Thyroid gland (tissue), 4 donors: Measurements from ENCODE around the gene TTLL13.
"Not testable (repeated sequence)": the region's sequence is repeated elsewhere in the genome, so short reads cannot be mapped to it uniquely, and the experiment has no call there.

ENCODE experiments used
- POLR2A ChIP-seq, 2 donors: fragments of 450-650 bp; IDR thresholded peaks; one replicate each; pipeline ENCODE4 v1.6.1; 2017; ENCODE audit warnings: antibody characterized with exemption in 2 of 2, mild to moderate bottlenecking in 2 of 2, moderate library complexity in 1 of 2
- TF ChIP-seq, protein P1 (sequence below), 6 experiments: fragments of 200-600 bp in 3 of 6; fragments of 450-650 bp in 3 of 6; sonication (generic) in 3 of 6; IDR thresholded peaks; one replicate each; pipeline ENCODE4 v1.5.1; 2016 to 2019; ENCODE audit warnings: antibody characterized with exemption in 6 of 6, mild to moderate bottlenecking in 2 of 6, inconsistent platforms in 1 of 6, moderate library complexity in 1 of 6

DNA sequence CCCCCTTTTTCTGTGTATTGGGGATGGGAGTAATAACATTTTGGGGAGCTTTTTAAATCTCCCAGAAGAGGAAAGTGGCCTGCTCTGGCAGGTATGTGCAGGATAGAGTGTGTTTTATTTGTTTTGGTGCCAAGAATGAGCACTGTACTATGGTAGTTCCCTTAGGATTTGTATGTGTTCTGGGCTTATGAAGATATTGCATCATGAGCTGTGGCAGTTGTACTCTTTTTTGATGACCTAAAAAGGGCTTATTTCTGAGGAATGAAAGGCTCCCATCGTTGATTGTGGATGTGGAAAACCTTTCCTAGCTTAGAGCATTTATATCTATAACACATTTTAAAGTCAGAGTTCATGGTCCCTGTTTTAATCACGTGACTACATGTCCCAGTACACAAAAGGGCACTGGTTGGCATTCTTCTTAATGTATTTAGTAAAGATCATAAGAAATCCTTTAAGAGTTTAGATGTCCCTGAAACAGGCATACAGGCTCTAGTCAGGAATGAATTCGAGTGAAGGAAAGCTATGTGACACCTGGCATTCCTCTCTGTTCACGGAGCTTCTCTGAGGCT is 47.0 kb downstream of the TTLL13 start:
- TF ChIP-seq, protein P1, sequence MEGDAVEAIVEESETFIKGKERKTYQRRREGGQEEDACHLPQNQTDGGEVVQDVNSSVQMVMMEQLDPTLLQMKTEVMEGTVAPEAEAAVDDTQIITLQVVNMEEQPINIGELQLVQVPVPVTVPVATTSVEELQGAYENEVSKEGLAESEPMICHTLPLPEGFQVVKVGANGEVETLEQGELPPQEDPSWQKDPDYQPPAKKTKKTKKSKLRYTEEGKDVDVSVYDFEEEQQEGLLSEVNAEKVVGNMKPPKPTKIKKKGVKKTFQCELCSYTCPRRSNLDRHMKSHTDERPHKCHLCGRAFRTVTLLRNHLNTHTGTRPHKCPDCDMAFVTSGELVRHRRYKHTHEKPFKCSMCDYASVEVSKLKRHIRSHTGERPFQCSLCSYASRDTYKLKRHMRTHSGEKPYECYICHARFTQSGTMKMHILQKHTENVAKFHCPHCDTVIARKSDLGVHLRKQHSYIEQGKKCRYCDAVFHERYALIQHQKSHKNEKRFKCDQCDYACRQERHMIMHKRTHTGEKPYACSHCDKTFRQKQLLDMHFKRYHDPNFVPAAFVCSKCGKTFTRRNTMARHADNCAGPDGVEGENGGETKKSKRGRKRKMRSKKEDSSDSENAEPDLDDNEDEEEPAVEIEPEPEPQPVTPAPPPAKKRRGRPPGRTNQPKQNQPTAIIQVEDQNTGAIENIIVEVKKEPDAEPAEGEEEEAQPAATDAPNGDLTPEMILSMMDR (IDR thresholded peaks at IDR 0.05), result not testable (repeated sequence)
- TF ChIP-seq POLR2A (IDR thresholded peaks at IDR 0.05), result not testable (repeated sequence)
